ENCODE data around the gene ADGRD2. TPM values are rescaled to one million over a fixed set of nuclear protein-coding genes. Genes with fewer than 3 reads are reported as not detected.

Gene ADGRD2
- total RNA-seq, 1 donor from 2014 or later: 0.31 TPM

GRCh38 chr9:124472770-124473169 lies 22.5 kb downstream of the ADGRD2 start:
- TF ChIP-seq CTCF (conservative IDR thresholded peaks at IDR 0.05): no peak
- Mint-ChIP-seq H3K4me1 (ENCODE audit: unreplicated experiment) (no peaks in the 10 kb centered on the region), H3K4me3 (no peak overlapping the region), H3K9me3 (no peaks in the 10 kb centered on the region), H3K36me3 (no peaks in the 10 kb centered on the region), H3K27ac (no peak overlapping the region), H3K27me3 (peaks cover 15% of the 10 kb centered on the region)
- no peak for DNase-seq (ENCODE audit: extremely low spot score, unreplicated experiment)

- H3K4me3 Mint-ChIP-seq: no peak overlapping the region
- no peaks in the 10 kb centered on the region for H3K9me3 Mint-ChIP-seq
- H3K27me3 Mint-ChIP-seq: peaks cover 19% of the 10 kb centered on the region
- H3K36me3 Mint-ChIP-seq: no peaks in the 10 kb centered on the region
- TF ChIP-seq CTCF (conservative IDR thresholded peaks at IDR 0.05): no peak
- no peak for DNase-seq (ENCODE audit: extremely low spot score, unreplicated experiment)
- H3K4me1 Mint-ChIP-seq (ENCODE audit: unreplicated experiment): no peaks in the 10 kb centered on the region
- no peak overlapping the region for H3K27ac Mint-ChIP-seq
Measured at GRCh38 chr9:124473310-124473709, 23.1 kb downstream of the ADGRD2 start.

- Mint-ChIP-seq H3K9me3 (no peaks in the 10 kb centered on the region), H3K27ac (no peak overlapping the region), H3K36me3 (no peaks in the 10 kb centered on the region), H3K27me3 (peaks cover 27% of the 10 kb centered on the region), H3K4me1 (ENCODE audit: unreplicated experiment) (no peaks in the 10 kb centered on the region), H3K4me3 (no peak overlapping the region)
- no peak for TF ChIP-seq CTCF (conservative IDR thresholded peaks at IDR 0.05)
- DNase-seq (ENCODE audit: extremely low spot score, unreplicated experiment): no peak
Measured at GRCh38 chr9:124474151-124474550, 23.9 kb downstream of the ADGRD2 start.

GRCh38 chr9:124475158-124475867 lies 25.1 kb downstream of the ADGRD2 start:
- Mint-ChIP-seq H3K27ac (no peak overlapping the region), H3K4me1 (ENCODE audit: unreplicated experiment) (peaks cover 5% of the 10 kb centered on the region), H3K9me3 (no peaks in the 10 kb centered on the region), H3K27me3 (peaks cover 33% of the 10 kb centered on the region), H3K36me3 (no peaks in the 10 kb centered on the region), H3K4me3 (no peak overlapping the region)
- no peak for TF ChIP-seq CTCF (conservative IDR thresholded peaks at IDR 0.05)
- DNase-seq (ENCODE audit: extremely low spot score, unreplicated experiment): no peak

- Mint-ChIP-seq H3K4me1 (ENCODE audit: unreplicated experiment) (peaks cover 5% of the 10 kb centered on the region), H3K36me3 (no peaks in the 10 kb centered on the region), H3K27ac (no peak overlapping the region), H3K9me3 (no peaks in the 10 kb centered on the region), H3K4me3 (no peak overlapping the region), H3K27me3 (peaks cover 37% of the 10 kb centered on the region)
- DNase-seq (ENCODE audit: extremely low spot score, unreplicated experiment): no peak
- no peak for TF ChIP-seq CTCF (conservative IDR thresholded peaks at IDR 0.05)
Measured at GRCh38 chr9:124475868-124476690, 25.8 kb downstream of the ADGRD2 start.

Measured in type B pancreatic cell (in vitro differentiated cells).